C4-2B (cell line): ENCODE measurements around the gene COG7.

Source experiments
- CTCF ChIP-seq: fragments of 450-650 bp; conservative IDR thresholded peaks from 2 replicates; pipeline ENCODE4 v1.5.1; 2017; ENCODE audit warnings: mild to moderate bottlenecking
- ZFX ChIP-seq: fragments of 450-650 bp; IDR thresholded peaks from 2 replicates; pipeline ENCODE4 v1.6.1; 2017

- TF ChIP-seq CTCF (no peak), ZFX (no peak)
Measured at GRCh38 chr16:23407436-23408127, 45.4 kb downstream of the COG7 start.
